ENCODE data around the gene DHRS3.

- no peak for TF ChIP-seq CTCF (conservative IDR thresholded peaks at IDR 0.05 in 1 of 2, IDR thresholded peaks at IDR 0.05 in 1 of 2; ENCODE audit: low read depth in 1 of 2, low read length in 2 of 2)
- no peak for TF ChIP-seq EZH2 (IDR thresholded peaks at IDR 0.05; ENCODE audit: low read length, missing control alignments)
These were observed 22.8 kb downstream of the DHRS3 start for GRCh38 chr1:12594966-12595756.
